NCI-H1092 treated with DMSO at 0.1 percent for 48 hours (cell line): ENCODE results near the gene PSMC5.
"Not testable (repeated sequence)": the region's sequence is repeated elsewhere in the genome, so short reads cannot be mapped to it uniquely, and the experiment has no call there.

Experiments used
- DNase-seq: peaks from one replicate; lab custom pipeline; 2025; lab: John Stamatoyannopoulos, UW

The PSMC5 gene

GRCh38 chr17:63871646-63872365, 44.6 kb downstream of the PSMC5 start:
- DNase-seq: not testable (repeated sequence)

GRCh38 chr17:63873577-63873976, 46.3 kb downstream of the PSMC5 start, which contains the start of gene CSH2:
CSH2 (minus strand) TSS chr17:63873677; CDS start chr17:63873614, 63 bp downstream.
- not testable (repeated sequence) for DNase-seq

GRCh38 chr17:63874061-63874626, 46.9 kb downstream of the PSMC5 start:
- not testable (repeated sequence) for DNase-seq

- DNase-seq: not testable (repeated sequence)
Measured at GRCh38 chr17:63874693-63875092, 47.5 kb downstream of the PSMC5 start.

GRCh38 chr17:63878413-63878812, 51.2 kb downstream of the PSMC5 start:
- DNase-seq: not testable (repeated sequence)

DNA sequence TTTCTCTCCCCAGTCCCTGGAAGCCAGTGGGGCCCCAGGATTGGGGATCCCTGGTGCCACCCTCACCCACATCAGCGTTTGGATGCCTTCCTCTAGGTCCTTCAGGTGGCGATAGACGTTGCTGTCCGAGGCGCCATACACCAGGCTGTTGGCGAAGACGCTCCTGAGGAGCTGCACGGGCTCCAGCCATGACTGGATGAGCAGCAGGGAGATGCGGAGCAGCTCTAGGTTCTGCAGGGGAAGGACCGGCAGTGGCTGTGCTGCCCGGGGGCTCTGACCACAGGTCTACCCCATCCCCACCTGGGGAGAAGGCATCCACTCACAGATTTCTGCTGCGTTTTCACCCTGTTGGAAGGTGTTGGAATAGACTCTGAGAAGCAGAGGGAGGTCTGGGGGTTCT, 53.5 kb downstream of the PSMC5 start:
- no peak for DNase-seq

- DNase-seq: not testable (repeated sequence)
Measured at GRCh38 chr17:63881337-63881736, 54.1 kb downstream of the PSMC5 start.
